ENCODE results near the gene DNAJC11.
"Not testable (repeated sequence)": the region's sequence is repeated elsewhere in the genome, so short reads cannot be mapped to it uniquely, and the experiment has no call there.

DNAJC11 gene

DNA sequence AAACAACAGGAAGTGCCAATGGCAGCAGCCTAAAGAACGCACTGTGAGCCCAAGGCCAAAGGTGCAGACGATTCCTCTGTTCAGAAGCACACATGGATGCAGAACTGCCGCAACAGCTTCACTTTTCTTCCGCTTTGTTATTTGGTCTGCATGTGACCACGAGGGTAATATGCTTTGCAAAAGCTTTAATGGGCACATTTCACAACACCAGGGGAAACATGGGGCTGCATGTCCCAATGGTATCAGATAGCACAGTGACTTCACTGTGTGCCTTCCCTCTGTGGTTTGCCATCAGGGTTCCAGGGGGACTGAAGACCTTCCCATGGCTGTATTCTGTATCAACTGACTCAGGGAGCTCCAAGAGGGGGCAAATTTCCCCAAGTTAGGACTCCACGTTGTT, 48.6 kb downstream of the DNAJC11 start:
- DNase-seq (ENCODE audit: low spot score): no peak

GRCh38 chr1:6651909-6652308, 49.7 kb downstream of the DNAJC11 start:
- no peak for DNase-seq (ENCODE audit: low spot score)

GRCh38 chr1:6648556-6648955, 53.1 kb downstream of the DNAJC11 start:
- DNase-seq (ENCODE audit: low spot score): no peak

DNA sequence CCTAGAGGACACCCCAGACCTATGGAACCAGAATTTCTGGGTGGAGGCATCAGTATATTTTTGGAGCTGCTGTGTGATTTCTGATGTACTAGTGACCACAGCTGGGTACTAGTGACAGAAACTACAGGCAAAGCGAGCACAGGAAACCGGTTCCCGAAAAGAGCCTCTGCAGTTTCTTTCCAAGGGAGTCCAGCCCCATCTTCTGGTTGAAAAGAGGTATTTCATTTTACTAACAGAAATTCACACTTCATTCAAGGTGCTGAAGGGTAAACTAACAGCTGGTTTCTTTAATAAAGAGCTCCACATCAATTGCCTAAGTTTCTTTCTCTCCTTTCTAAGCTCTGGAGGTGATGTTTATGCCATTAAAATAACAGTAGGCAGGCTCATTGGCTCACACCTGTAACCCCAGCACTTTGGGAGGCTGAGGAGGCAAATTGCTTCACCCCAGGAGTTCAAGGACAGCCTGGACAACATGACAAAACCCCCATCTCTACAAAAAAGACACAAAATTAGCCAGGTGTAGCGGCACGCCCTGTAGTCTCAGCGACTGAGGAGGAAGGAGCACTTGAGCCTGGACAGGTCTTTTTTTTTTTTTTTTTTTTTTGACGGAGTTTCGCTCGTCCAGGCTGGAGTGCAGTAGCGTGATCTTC, 55.0 kb downstream of the DNAJC11 start:
- no peak for DNase-seq (ENCODE audit: low spot score)

GRCh38 chr1:6645018-6645417, 56.6 kb downstream of the DNAJC11 start:
- DNase-seq (ENCODE audit: low spot score): no peak

DNA sequence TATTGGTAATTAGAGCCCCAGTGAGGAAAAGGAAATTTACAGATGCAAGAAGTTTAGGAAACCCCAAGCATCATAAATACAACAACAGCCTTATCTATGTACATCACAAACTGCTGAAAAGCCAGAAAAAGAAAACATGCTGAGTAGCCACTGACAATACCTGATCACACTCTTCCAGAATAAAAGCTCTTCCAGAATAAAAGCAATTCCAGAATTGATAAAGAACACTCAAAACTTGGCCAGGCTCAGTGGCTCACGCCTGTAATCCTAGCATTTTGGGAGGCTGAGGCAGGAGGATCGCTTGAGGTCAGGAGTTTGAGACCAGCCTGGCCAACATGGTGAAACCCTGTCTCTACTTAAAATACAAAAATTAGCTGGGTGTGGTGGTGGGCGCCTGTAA, 60.7 kb downstream of the DNAJC11 start:
- DNase-seq (ENCODE audit: low spot score): not testable (repeated sequence)

- DNase-seq (ENCODE audit: low spot score): no peak
Observed at GRCh38 chr1:6638226-6638625, 63.4 kb downstream of the DNAJC11 start.

DNA sequence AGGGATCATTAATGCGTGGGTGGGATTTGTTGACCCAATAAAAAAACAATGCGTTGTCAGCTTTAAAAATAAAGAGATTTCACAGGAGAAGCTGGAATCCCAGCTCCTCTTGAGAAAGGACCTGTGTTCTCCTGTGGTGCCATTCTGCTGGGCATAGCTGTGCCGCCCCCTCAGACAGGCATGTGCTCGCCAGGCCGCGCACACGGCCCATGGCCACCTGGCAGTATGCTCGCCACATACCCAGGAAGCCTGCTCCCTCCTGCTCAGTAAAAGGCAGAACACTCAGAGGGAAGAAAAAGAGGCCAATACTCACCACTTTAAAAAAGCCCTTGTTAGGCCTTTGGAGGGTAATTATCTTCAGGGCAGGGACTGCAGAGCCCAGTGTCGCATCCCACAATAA, 63.8 kb downstream of the DNAJC11 start:
- no peak for DNase-seq (ENCODE audit: low spot score)

GRCh38 chr1:6636778-6637177, 64.8 kb downstream of the DNAJC11 start:
- not testable (repeated sequence) for DNase-seq (ENCODE audit: low spot score)

DNA sequence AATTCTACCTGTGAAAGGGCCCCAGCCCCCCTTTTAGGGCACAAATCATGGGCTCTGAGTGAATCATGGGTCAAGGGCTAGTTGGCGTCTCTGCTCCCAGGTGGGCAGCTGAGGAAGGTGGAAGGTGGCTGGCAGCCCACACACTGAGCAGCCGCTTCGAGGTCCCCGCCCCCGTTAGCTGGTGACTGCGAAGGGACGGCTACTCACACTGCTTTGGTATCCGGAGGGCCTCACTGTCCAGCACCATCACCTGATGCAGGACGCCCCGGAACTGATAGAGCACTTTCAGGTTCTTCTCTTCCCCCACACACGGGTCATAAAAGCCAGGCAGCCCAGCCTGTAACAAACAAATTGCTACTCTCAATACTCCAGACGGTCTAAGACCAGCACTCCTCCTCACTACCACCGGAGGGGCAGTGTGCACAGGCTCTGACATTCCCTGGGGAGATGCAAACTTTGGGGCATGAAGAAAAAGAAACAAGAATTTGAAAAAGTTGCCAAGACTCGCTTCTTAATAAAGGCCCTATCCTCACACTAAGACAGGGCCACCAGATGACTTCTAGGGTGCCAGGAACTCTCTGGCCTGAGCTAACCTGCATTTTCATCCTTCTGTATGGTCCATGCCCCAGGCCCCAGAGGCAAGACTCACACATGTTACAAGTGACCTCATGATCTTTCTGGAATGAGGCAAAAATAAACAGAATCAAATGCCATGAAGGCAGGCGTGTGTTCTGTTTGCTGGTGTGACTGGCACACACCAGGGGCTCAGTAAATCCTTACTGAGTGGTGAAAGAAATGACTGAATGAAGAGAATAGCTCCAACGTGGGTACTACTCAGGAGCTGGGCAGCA, 65.5 kb downstream of the DNAJC11 start:
- DNase-seq (ENCODE audit: low spot score): no peak

- no peak for DNase-seq (ENCODE audit: low spot score)
Observed at GRCh38 chr1:6635161-6635909, 66.3 kb downstream of the DNAJC11 start.

- peak; percentile 57 for DNase-seq (ENCODE audit: low spot score)
Observed at GRCh38 chr1:6634371-6635052, 67.1 kb downstream of the DNAJC11 start.

DNA sequence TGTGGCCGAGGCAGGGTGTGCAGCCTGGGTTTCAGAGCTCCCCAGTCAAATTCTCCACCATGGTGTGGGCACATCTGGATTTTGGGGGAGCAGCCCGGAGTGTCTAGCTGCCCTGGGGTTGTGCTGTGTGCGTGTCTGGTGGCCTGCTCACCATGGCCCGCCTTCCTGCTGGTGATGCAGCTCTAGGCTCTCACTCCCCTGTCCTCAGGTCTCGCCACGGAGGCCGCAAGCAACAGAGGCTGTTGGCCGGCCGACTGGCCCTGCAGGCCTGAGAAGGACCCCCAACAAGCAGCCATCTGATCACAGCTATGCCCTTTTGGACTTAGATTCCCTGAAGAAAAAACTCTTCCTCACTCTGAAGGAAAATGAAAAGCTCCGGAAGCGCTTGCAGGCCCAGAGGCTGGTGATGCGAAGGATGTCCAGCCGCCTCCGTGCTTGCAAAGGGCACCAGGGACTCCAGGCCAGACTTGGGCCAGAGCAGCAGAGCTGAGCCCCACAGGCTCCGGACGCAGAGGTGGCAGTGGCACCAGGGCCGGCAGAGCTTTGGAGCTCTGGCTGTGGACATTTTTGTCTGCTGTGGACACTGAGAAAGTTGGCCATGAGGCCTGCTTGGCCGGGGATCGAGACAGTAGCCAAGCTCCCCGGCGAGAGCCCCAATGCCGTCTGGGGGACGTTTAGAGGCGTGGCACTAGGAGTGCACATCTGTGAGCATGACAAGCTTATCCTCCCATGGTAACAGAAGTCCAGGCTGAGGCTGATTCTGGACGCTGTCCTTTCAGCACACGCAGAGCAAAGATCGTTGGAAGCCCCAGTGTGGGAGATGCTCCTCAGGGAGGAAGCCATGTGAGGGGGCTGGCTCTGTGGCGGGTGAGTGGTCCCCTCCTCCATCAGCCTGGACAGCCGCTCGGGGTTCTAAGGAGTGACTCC, 68.8 kb downstream of the DNAJC11 start:
- no peak for DNase-seq (ENCODE audit: low spot score)

DNA sequence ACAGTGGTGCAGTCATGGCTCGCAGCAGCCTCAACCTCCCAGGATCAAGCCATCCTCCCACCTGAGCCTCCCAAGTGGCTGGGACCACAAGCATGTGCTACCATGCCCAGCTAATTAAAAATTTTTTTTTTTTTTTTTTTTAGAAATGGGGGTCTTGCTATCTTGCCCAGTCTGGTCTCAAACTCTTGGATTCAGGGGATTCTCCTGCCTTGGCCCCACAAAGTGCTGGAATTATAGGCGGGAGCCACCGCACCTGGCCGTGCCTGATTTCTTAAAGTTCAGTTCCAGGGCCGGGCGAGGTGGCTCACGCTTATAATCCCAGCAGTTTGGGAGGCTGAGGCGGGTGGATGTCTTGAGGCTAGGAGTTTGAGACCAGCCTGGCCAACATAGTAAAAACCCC, 70.6 kb downstream of the DNAJC11 start:
- DNase-seq (ENCODE audit: low spot score): no peak

- no peak for DNase-seq (ENCODE audit: low spot score)
Observed at GRCh38 chr1:6630027-6630426, 71.6 kb downstream of the DNAJC11 start.

DNA sequence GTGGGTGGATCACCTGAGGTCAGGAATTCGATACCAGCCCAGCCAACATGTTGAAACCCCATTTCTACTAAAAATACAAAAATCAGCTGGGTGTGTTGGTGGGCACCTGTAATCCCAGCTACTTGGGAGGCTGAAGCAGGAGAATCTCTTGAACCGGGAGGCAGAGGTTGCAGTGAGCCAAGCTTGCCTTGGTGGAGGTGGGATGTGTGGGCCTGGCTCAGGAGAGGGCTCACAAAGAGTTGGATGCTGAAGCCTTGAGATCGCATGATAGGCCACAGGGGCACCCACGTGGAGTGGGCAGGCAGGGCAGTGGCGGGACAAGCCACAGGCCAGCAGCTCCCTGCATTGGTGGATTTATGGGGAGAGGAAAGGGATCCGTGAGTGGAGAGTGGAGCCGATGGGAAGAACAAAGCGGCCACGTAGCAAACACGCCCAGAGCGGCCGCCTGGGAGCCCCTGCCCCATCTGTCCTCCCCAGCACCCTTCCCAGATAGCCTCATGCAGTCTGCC, 72.6 kb downstream of the DNAJC11 start:
- DNase-seq (ENCODE audit: low spot score): no peak

DNA sequence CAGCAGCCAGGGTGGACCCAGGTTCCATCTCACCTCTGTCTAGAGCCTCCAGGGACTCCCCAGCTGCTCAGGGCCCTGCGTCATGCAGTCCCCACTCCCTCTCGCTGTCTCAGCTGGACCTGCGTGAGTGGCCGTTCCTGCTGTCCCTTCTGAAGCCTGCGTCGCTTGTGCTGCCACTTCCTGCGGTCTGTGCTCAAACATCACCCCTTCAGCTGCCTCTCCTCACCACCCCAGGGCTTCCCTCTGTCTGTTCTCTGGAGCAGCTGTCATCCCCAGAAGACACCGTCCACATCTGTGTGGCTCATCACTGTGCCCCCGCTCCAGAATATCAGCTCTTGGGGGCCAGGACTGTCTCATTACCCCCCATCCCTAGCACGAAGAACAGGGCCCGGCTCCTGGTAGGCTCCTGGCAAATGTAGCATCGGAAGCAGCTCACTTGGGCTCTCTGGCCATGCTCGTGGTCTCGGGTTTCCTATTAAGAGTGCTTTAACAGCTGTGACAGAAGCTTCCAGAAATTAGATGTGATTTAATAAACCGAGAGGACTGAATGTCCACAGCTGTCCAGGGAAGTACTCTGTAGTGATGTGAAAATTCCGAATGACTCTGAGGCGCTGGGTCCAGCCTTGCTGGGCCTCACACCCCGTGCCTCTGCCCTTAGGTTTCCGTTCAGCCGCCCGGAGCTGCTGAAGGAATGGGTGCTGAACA, 73.6 kb downstream of the DNAJC11 start:
- DNase-seq (ENCODE audit: low spot score): no peak

- DNase-seq (ENCODE audit: low spot score): no peak
Observed at GRCh38 chr1:6627031-6627430, 74.6 kb downstream of the DNAJC11 start.

GRCh38 chr1:6625584-6626149, 75.9 kb downstream of the DNAJC11 start:
- DNase-seq (ENCODE audit: low spot score): no peak

All from ecto neural progenitor cell (in vitro differentiated cells).